ENCODE data around the gene KRTAP11-1.
A peak's percentile ranks its signal among the peaks of the same experiment; 100 is the strongest.

Gene KRTAP11-1

GRCh38 chr21:30881480-30881879 is at the start of gene KRTAP11-1:
Gene KRTAP11-1, minus strand, starts transcription at chr21:30881580. Its CDS starts 56 bp downstream, at chr21:30881524.
- DNase-seq: no peak

GRCh38 chr21:30924146-30924700 is 42.8 kb upstream of the KRTAP11-1 start:
- no peak for DNase-seq

GRCh38 chr21:30921129-30921528 is 39.7 kb upstream of the KRTAP11-1 start:
- no peak for DNase-seq

- DNase-seq: no peak
Observed at GRCh38 chr21:30917557-30917956, 36.2 kb upstream of the KRTAP11-1 start.

GRCh38 chr21:30900881-30901280 is 19.5 kb upstream of the KRTAP11-1 start:
- DNase-seq: no peak

- no peak for DNase-seq
Observed at GRCh38 chr21:30882866-30883597, 1.7 kb upstream of the KRTAP11-1 start.

GRCh38 chr21:30880914-30881313 is 466 bp downstream of the KRTAP11-1 start:
- no peak for DNase-seq

- no peak for DNase-seq
Observed at GRCh38 chr21:30874526-30874925, 6.9 kb downstream of the KRTAP11-1 start.

- no peak for DNase-seq
Observed at GRCh38 chr21:30847627-30848500, 33.5 kb downstream of the KRTAP11-1 start.

- no peak for DNase-seq
Observed at GRCh38 chr21:30842990-30843389, 38.4 kb downstream of the KRTAP11-1 start.

GRCh38 chr21:30839304-30839703 is 42.1 kb downstream of the KRTAP11-1 start:
- peak; percentile 39 for DNase-seq

- no peak for DNase-seq
Observed at GRCh38 chr21:30838536-30838935, 42.8 kb downstream of the KRTAP11-1 start.

GRCh38 chr21:30831194-30831765 is 50.1 kb downstream of the KRTAP11-1 start:
- peak; percentile 18 for DNase-seq

Measured in activated naive CD4-positive, alpha-beta T cell treated with Interleukin-2 at 50 U/mL for 16 hours (primary cell).